SU-DHL-6 (cell line): Measurements from ENCODE around the gene SUMO2.

Experiments used
- EZH2phosphoT487 ChIP-seq: fragments of 200-600 bp; sonication (generic), shearing (Covaris generic); conservative IDR thresholded peaks from 2 replicates; pipeline ENCODE4 v1.6.1; 2018; ENCODE audit warnings: mild to moderate bottlenecking, antibody characterized with exemption, low read length, moderate library complexity, mixed read lengths
- TF ChIP-seq, protein P1 (sequence below): fragments of 200-600 bp; sonication (generic); IDR thresholded peaks from one replicate; pipeline ENCODE4 v1.5.1; 2017; ENCODE audit warnings: antibody characterized with exemption, mild to moderate bottlenecking, low read length, moderate library complexity; ENCODE audit not compliant: insufficient read depth, poor library complexity, severe bottlenecking

DNA sequence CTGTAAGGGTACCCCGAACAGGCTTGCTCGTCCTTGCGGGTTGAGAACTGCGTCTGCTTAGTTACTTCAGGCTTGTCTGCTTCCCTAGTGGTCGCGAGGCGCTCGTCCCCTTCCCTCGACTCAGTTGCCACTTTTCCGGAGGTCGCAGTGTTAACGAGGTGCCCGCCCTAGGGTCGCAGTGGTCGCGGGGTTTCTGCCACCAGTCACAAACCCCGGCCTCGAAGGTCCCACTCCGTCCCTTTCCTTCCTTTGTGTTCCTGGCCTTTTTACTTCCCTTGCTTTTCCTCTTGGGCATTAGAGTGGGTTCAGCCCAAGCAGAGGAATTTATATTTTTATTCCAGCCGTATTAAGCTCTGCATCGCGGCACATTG is 23.0 kb upstream of the SUMO2 start:
- TF ChIP-seq, protein P1, sequence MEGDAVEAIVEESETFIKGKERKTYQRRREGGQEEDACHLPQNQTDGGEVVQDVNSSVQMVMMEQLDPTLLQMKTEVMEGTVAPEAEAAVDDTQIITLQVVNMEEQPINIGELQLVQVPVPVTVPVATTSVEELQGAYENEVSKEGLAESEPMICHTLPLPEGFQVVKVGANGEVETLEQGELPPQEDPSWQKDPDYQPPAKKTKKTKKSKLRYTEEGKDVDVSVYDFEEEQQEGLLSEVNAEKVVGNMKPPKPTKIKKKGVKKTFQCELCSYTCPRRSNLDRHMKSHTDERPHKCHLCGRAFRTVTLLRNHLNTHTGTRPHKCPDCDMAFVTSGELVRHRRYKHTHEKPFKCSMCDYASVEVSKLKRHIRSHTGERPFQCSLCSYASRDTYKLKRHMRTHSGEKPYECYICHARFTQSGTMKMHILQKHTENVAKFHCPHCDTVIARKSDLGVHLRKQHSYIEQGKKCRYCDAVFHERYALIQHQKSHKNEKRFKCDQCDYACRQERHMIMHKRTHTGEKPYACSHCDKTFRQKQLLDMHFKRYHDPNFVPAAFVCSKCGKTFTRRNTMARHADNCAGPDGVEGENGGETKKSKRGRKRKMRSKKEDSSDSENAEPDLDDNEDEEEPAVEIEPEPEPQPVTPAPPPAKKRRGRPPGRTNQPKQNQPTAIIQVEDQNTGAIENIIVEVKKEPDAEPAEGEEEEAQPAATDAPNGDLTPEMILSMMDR: no peak
- TF ChIP-seq EZH2phosphoT487: no peak
